NT2/D1 (cell line): ENCODE measurements around the gene PPARA.

ENCODE experiments used
- DNase-seq: peaks from one replicate; pipeline ENCODE4 v3.0.0-alpha.2; 2011; ENCODE audit warnings: low read depth, low spot score
- H3K27me3 ChIP-seq: 2 replicates; pipeline ENCODE4 v1.6.0; 2011; ENCODE audit warnings: mild to moderate bottlenecking; ENCODE audit not compliant: insufficient read length, insufficient read depth
- H3K36me3 ChIP-seq: 2 replicates; pipeline ENCODE4 v1.6.1; 2011; ENCODE audit warnings: mild to moderate bottlenecking, low read length, mixed read lengths; ENCODE audit not compliant: insufficient read depth, insufficient read length
- H3K4me1 ChIP-seq: 2 replicates; pipeline ENCODE4 v1.5.1; 2011; ENCODE audit not compliant: insufficient read depth, insufficient read length
- H3K4me3 ChIP-seq: 2 replicates; pipeline ENCODE4 v1.5.1; 2011; ENCODE audit warnings: low read depth; ENCODE audit not compliant: insufficient read length
- H3K9ac ChIP-seq: 2 replicates; pipeline ENCODE4 v1.6.0; 2011; ENCODE audit warnings: low read depth; ENCODE audit not compliant: insufficient read length
- H3K9me3 ChIP-seq: 2 replicates; pipeline ENCODE4 v1.5.1; 2011; ENCODE audit warnings: mild to moderate bottlenecking, low read length; ENCODE audit not compliant: insufficient read depth
- SUZ12 ChIP-seq: IDR thresholded peaks from 2 replicates; pipeline ENCODE4 v1.6.1; 2011; ENCODE audit not compliant: insufficient read length, insufficient read depth; ENCODE audit errors: extremely low read depth
- YY1 ChIP-seq: IDR thresholded peaks from 2 replicates; pipeline ENCODE4 v1.6.1; 2011; ENCODE audit not compliant: insufficient read length, insufficient read depth
- ZNF274 ChIP-seq: IDR thresholded peaks from 2 replicates; pipeline ENCODE4 v1.6.1; 2011; ENCODE audit warnings: mild to moderate bottlenecking, low read depth, low read length

Gene PPARA

GRCh38 chr22:46159212-46159611, 8.9 kb downstream of the PPARA start:
- H3K4me1 ChIP-seq: no peaks in the 10 kb centered on the region
- DNase-seq: no peak
- no peaks in the 10 kb centered on the region for H3K36me3 ChIP-seq
- no peak overlapping the region for H3K4me3 ChIP-seq
- TF ChIP-seq ZNF274 (no peak), YY1 (no peak), SUZ12 (no peak)
- no peaks in the 10 kb centered on the region for H3K9me3 ChIP-seq
- no peak overlapping the region for H3K9ac ChIP-seq
- H3K27me3 ChIP-seq: no peaks in the 10 kb centered on the region

- TF ChIP-seq YY1 (no peak), SUZ12 (no peak), ZNF274 (no peak)
- no peak overlapping the region for H3K9ac ChIP-seq
- no peak overlapping the region for H3K4me3 ChIP-seq
- H3K36me3 ChIP-seq: no peaks in the 10 kb centered on the region
- no peak for DNase-seq
- H3K27me3 ChIP-seq: no peaks in the 10 kb centered on the region
- H3K4me1 ChIP-seq: no peaks in the 10 kb centered on the region
- no peaks in the 10 kb centered on the region for H3K9me3 ChIP-seq
These were observed 9.5 kb downstream of the PPARA start for GRCh38 chr22:46159777-46160176.

GRCh38 chr22:46162285-46162684, 12.0 kb downstream of the PPARA start:
- Histone ChIP-seq H3K9me3 (no peaks in the 10 kb centered on the region), H3K36me3 (no peaks in the 10 kb centered on the region)
- TF ChIP-seq SUZ12: no peak
- no peak for TF ChIP-seq YY1
- TF ChIP-seq ZNF274: no peak

GRCh38 chr22:46162771-46163556, 12.6 kb downstream of the PPARA start:
- TF ChIP-seq YY1 (no peak), SUZ12 (no peak), ZNF274 (no peak)
- no peak for DNase-seq

More at GRCh38 chr22:46162285-46162684, 12.0 kb downstream of the PPARA start:
- no peak for DNase-seq
- no peaks in the 10 kb centered on the region for H3K27me3 ChIP-seq
- H3K9ac ChIP-seq: no peak overlapping the region
- no peaks in the 10 kb centered on the region for H3K4me1 ChIP-seq
- H3K4me3 ChIP-seq: no peak overlapping the region

GRCh38 chr22:46163557-46163888, 13.2 kb downstream of the PPARA start:
- DNase-seq: no peak
- TF ChIP-seq YY1 (no peak), ZNF274 (no peak), SUZ12 (no peak)
- Histone ChIP-seq H3K9me3 (no peaks in the 10 kb centered on the region), H3K9ac (no peak overlapping the region), H3K36me3 (no peaks in the 10 kb centered on the region), H3K4me1 (no peaks in the 10 kb centered on the region), H3K27me3 (no peaks in the 10 kb centered on the region), H3K4me3 (no peak overlapping the region)

More at GRCh38 chr22:46162771-46163556, 12.6 kb downstream of the PPARA start:
- Histone ChIP-seq H3K9me3 (no peaks in the 10 kb centered on the region), H3K27me3 (no peaks in the 10 kb centered on the region), H3K36me3 (no peaks in the 10 kb centered on the region), H3K4me3 (no peak overlapping the region), H3K4me1 (no peaks in the 10 kb centered on the region), H3K9ac (no peak overlapping the region)

GRCh38 chr22:46165977-46166376, 15.7 kb downstream of the PPARA start:
- Histone ChIP-seq H3K9me3 (no peaks in the 10 kb centered on the region), H3K27me3 (no peaks in the 10 kb centered on the region), H3K4me3 (no peak overlapping the region), H3K36me3 (no peaks in the 10 kb centered on the region), H3K9ac (no peak overlapping the region), H3K4me1 (no peaks in the 10 kb centered on the region)
- DNase-seq: no peak
- TF ChIP-seq YY1 (no peak), ZNF274 (no peak), SUZ12 (no peak)

- H3K4me3 ChIP-seq: no peak overlapping the region
- H3K27me3 ChIP-seq: no peaks in the 10 kb centered on the region
- no peaks in the 10 kb centered on the region for H3K4me1 ChIP-seq
- TF ChIP-seq SUZ12: no peak
- no peak for TF ChIP-seq ZNF274
- TF ChIP-seq YY1: no peak
- DNase-seq: no peak
- no peaks in the 10 kb centered on the region for H3K9me3 ChIP-seq
- no peaks in the 10 kb centered on the region for H3K36me3 ChIP-seq
- no peak overlapping the region for H3K9ac ChIP-seq
These were observed 19.3 kb downstream of the PPARA start for GRCh38 chr22:46169628-46170027.
